IPS-NIHi7 (cell line): ENCODE data around the gene TNFAIP1.

ENCODE experiments used
- DNase-seq: peaks from one replicate; pipeline ENCODE4 v3.0.0; 2012; ENCODE audit warnings: mixed read lengths; ENCODE audit errors: extremely low spot score

The TNFAIP1 gene

DNA sequence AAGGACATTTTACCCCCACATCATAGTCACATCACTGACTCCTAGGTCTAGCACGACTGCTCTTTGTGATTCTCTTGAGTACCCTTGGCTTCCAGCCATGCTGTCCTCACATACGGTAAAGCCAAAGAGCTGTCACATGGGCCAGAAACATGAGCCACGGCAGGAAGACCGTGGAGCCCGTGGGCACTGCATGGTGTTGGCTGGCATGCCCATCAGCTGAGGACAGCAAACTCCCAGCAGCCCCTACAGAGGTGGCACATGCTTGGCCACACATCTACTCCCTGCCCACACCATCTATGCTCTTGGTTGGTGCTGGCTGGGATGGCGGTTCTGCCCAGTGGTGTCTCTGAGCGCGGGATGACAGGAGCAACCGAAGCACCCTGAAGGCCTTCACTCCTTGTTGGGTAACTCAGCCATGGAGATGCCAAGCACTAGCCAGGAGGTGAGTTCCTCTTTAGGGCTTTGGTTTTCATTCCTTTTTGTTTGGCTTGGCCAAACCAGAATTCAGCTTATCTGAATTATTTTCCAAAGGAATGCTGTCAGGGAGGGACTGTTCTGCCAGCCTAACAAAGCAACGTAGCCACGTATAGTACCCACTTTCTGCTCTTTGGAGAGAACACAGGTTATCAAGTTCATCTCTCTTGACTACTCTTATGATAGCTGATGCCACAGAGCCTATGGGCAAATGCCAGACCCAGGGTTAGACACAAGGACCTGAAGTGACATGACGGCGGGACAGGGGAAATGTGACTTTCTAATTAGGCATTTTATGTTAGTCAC lies 10.0 kb downstream of the TNFAIP1 start:
- DNase-seq, result no peak

DNA sequence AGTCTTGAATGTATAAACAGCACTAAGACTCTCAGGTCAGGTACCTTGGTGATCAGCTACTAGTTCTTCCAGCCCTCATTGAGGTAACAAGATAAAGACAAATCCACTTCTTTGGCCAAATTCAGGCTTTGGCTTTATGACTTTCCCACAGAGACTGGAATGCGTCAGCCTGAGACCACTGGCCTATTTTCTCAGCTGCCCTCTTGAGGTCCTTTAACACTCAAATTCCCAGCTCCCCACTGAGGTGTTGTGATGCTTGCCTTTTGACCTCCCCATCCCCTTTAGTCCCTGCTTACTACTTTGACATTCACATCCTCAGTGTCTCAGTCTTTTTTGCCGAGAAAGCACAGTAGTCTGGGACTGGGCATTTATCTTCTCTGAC lies 10.6 kb downstream of the TNFAIP1 start:
- DNase-seq, result no peak

DNA sequence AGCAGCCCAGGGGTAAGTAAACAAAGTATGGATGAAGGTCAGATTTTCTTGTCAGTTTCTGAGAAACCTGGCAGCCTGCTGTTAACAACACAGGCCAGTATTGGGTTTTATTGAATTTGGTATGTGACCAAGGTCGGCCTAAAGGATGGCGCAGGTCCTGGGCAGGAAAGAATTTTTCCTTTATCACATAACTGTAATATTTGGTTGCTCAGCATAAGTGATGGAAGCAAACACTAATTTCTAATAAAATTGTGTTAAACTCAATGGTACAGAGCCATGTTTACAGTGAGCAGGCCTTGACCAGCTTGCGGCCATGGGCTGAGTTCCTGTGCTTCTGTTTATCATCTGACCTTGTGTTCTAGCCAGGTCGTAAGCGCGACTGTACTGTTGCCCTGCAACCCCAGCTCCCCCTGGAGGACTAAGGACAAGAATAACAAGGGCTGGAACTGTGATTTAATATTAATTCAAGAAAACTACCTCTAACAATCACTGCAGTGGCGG lies 11.2 kb downstream of the TNFAIP1 start:
- DNase-seq, result peak; percentile 23

DNA sequence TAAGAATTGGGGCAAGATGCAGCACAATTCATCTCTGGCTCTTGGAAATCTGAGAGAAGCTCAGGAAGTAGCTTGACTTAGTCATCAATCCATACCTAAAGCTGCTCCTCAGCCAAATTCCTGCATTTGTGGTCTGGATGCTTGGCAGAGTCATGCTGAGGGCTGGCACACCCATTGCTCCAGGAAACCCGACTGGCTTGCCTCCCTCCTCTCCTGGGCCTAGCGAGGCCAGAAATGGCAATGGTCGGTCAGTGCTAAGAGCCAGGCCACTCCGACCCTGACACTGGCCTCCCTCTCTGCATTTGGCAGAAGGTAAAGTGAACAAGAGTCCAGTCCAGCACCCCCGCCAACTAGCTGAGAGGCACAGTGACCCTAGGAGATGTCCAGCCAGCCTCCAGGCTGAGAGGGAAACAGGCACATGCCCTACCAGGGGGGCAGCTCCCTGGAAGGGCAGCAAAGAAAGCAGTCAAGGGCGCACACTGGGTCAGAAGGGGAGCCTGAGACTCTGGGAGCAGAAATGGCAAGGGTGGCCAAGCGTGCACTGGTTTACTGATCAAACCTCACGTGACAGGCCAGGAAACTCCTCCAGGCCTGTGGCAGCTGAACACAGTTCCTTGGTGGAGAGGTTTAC lies 11.8 kb downstream of the TNFAIP1 start:
- DNase-seq, result no peak

DNA sequence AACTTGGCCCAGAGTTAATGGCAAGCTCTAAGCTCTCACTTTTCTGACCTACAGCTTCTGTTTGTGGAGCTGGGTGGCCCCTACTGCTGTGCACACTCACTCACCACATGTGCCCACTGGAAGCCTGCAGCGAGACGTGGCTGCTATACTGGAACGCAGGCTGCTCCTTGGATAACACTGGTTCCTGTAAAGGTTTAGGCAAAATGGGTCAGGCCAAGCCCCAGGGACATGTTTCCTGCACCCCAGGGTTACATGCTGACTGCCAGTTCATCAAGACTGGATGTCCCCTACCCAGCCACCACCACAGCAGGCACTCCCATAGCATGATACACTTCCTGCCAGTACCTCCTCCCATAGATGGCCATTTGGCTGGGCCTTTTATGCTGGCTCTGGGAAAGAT lies 13.4 kb downstream of the TNFAIP1 start:
- no peak for DNase-seq

DNA sequence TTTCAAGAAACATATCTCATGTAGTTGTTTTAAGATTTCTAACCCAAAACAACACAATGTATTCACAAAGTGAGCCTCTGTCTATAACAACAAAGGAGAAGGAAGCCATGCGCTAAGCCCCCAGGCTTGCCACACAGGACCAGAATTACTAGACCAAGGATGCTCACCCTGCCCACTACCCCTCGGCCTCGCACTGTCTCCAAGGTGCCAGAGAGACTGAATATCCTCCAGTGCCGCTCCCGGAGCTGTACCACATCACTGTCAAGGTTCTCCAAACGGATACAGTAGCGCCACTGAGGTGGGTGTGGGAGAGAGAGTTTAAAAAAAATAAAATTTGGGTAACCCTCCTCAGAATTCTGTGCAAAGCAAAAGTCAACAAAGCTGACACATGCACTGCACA lies 14.7 kb downstream of the TNFAIP1 start:
- DNase-seq, result no peak

DNA sequence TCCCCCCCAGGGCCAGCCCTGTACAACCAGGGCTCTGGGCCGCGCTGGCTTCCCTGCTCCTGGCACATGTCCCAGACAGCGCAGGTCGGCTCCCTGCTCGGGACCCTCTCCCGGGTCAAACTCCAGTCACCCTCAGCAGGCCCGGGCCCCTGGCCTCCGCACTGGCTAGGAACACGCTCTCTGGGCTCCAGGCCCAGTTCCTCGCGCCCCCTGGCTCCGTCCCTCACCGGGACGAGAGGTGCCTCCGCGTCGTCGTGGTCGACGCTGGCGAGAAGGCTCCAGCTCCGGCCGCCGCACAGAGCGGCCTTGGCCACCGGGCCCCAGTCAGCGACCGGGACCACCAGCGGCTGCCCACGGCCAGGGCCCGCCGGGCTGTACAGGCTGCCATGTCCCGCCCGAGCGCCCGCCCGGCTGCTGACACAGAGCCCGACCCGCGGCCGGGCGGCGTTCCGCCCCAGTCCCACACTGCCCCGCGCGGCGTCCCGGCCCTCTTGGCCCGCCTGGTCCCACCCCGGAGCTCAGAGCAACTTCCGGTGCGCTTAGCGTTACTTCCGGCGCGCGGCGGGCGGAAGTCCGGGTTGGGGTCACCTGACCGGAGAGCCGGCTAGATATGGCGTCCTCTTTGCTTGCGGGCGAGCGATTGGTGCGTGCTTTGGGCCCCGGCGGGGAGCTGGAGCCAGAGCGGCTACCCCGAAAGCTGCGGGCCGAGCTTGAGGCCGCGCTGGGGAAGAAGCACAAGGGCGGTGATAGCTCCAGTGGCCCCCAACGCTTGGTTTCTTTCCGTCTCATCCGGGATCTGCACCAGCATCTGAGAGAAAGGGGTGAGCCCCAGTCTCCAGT lies 21.7 kb downstream of the TNFAIP1 start, which contains the start of gene POLDIP2:
TSS of gene POLDIP2 (minus strand) at position 467 of the 840 bp plus-strand sequence. CDS start at position 388, 79 bp downstream.
- peak; percentile 96 for DNase-seq

DNA sequence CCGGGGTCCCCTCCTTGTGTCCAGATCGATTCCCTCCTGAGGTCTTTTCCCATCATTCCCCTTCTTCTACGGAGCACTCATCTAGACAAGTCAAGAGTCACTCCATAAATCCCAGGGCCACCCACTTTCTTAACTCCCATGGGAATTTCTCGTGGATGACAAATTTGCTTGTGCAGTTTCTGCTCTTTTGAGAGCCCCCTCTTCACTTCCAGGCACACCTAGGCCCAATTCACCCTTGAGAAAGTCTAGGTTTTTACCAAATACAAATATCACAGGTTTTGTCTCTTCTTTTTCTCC lies 22.3 kb downstream of the TNFAIP1 start:
- no peak for DNase-seq

DNA sequence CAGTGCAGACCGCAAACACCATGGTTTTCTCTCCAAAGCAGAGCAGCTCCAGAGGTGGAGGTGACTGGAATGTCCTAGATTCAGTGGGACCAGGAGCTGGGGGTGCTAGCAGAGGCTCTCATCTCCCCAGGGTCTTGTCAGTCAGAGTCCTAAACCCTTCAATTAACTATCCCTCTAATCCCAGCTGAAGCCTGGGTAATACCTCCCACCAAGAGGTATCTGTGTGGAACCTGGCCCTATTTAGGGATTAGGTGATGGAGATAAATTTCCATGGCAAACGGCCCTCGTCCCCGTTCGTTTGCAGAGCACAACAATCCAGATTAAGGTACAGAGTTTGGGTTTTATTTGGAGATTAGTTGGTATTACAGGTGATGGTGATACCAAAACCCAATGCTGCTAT lies 27.6 kb downstream of the TNFAIP1 start:
- no peak for DNase-seq

DNA sequence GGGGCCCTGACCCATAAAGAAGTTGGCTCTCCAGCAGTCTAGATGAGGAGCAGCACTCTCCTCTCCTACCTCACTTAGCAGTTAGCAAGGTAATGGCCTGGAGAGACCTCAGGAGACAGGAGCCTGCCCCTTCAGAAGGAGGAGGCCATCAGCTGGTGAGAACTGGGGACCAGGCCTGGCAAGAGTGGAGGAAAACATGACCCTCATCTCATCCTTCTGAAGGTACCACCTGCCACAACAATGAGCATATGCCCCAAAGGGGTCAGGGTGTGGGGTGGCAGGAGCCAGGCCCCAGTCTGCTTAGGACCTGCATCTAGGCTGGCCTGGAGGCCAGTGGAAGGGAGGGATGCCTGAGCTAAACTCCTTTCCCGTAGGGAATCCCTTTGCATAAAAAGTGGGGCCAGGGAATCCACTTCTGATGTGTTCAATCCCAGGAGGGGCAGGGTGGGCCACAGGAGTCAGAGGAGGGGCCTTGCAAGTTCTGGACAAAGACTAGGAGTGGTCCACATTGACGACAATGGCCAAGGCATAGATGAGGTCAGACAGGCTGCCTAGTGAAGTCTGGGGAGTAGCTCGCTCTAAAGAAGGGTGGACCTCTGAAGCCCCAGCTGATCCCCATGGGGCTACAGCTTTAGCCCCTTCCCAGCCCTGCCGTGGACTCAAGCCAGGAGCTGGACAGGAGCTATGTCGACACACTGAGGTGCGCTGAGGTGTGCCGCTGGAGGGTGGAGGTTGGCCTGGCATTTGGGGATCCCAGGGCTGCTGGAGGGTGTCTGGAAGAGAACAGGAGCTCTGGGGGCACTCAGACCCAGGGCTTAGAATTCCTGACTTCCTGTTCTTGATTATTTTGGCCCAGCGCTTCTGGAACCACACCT lies 28.5 kb downstream of the TNFAIP1 start:
- no peak for DNase-seq

DNA sequence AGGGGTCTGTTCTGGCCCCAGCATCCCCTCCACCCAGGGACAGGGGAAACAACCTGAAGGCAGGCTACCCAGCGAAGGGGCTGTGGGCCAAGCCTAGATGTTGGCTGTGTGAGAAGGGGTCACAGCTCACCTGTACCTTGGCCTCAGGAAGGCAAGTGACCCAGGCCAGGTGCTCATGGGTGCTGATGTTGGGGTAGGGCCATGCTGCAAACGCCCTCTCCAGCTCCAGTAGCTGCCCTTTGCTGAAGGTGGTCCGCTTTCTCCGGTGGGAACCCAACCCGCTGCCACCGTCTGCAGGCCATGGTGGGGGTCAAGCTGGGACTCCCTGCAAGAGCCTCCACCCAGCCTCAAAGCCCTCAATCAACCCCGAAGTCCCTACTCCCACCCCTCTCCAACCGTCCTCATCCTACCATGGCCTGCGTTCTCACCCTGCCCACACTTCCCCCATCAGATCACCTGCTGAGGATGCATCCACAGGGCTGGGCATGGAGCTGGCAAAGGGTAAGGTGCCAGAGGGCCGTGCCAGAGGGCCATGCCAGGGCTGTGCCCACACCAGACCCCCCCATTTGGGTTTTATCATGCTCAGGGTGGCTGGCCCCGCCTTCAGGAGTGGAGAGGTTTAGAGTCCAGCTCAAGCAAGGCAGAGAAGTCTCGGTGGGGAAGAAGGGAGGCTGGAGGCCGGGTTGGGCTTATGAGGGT lies 29.3 kb downstream of the TNFAIP1 start, which contains the start of gene SEBOX:
TSS of gene SEBOX (minus strand) at position 535 of the 699 bp plus-strand sequence. CDS start at position 487, 48 bp downstream.
- DNase-seq, result no peak

DNA sequence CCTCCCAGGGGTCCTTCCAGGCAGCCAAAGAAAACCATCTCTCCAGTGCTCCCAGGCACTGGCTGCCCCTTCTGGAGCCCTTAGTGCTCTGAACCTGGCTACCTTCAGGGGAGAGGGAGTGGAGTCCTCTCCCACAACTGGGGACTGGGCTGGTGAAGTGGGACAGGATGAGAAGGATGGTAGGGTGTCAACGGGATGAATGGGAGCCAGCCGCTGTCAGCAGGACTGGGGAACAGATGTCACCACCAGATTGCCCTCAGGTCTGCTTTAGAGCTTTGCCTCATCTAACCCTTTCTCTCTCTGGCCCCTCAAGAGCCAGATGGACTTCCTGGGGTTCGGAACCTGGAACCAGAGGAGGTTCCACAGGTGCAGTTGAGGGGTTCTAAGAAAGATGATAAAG lies 29.9 kb downstream of the TNFAIP1 start:
- DNase-seq, result no peak

DNA sequence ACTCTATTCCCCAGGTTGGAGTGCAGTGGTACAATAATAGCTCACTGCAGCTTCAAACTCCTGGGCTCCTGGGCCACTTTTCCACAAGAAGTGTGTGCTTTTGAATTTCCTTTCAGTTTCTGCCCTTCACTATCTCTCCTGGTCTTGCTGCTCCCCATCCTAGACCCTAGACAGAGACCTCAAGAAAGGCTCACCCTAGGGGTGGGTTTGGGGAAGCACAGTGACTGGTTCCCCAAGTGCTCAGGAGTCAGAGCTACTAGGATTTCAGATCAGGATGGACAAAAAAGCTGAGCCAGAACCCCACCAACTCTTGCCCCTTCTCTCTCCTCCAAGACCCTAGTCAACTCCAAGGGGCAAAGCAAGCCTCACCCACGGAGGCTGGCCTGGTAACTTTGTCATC lies 31.0 kb downstream of the TNFAIP1 start:
- no peak for DNase-seq

DNA sequence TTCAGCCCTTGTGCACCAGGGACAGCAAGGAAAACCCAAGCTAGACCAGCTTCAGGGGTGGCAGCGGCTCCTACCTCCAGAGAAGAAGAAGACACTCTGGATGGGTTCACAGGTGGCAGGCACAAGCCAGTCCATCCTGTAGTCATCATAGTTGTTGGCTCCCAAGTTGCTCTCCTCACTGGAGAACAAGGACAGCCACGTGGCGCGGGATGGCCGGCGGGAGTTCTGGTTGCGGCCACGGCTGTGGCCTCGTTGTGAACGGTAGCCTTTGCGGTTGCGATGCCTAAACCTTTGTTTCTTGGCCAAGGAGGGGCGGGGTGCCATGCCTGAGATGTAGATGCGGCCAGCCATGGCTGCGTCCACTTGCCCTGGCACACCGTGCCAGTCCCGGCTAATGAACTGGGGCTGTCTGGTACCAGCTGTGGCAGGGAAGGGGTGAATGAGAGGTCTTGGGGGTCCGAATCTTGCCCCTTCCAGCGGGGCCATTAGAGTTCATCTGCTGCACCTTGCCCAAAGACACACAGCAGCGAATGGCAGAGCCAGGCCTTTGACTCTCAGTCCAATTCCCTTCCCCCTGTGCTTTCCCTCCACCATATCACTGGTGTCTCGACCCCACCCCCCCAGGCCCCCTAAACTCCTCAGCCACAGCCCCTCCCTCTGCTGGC lies 32.2 kb downstream of the TNFAIP1 start:
- no peak for DNase-seq

DNA sequence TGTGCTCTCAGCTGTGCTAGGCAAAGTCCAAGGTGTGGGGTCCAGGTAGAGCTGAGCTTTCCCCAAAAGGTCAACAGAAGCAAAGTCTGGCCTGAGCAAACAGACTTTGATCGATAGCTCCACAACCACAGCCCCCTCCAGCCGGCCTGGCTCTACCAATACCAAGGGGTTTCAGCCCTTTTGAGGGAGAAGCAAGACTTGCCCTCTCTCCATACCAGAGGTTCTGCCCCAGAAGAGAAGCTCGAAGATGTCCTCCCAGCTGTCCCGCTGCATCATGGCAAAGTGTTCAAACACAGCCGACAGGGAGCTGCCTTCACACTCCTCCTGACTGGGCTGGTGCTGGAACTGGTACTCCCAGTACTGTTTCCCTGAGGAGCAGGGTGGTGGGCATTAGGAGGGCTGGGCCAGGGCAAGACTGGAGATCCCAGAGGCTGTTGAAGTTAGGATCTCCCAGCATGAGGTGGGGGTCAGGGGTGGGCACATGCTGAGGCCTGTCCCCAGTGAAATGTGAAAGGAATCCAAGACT lies 32.8 kb downstream of the TNFAIP1 start:
- DNase-seq, result no peak

DNA sequence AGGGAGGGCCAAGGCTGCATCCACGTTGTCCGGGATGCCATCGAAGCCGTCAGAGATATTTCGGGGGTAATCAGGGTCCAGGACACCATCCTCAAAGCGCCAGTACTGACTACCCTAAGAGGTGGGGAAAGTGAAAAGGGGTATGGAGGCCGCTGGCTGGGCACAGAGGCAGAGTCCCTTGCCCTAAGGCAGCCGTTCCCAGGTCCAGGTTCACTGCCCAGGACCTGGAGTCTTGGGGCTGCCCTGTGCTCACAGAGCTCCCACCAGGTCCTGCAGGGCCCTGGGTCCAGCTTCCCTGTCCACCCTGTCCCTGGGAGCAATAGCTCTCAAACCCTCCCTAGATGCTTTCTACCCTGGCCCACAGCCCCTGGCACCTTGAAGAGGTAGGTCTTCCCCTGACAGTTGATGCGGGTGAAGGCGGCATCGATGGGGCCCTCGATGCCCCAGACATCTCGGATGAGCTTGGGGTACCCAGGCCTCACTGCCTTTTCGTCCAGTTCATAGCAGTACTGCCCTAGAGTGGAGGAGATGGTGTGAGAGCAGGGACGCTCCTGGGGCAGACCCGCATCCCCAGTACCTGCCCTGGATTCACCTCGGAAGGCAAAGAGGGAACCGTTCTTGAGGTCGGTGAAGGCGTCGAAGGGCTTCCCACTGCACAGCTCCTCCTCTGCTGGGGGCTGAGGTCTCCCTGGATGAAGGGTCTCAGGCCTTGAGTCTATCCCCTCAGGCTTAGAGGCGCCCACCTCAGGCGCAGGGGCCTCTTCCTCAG lies 33.5 kb downstream of the TNFAIP1 start:
- DNase-seq, result no peak

DNA sequence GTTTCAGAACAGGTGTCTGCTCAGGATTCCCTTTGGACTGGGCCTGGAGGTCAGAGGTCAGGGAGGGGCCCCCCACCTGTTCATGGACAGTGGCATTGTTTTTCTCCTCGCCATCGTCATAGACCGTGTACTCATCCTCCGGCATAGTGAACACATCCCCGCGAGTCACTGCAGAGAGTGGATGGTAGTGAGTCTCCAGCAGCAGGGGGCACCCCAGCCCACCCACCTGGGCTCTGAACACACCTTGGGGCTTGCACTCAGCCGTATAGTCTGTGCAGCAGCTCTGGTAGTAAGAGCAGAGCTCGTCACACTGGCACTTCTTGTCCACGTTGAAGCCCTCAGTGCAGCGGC lies 34.1 kb downstream of the TNFAIP1 start:
- DNase-seq, result no peak

DNA sequence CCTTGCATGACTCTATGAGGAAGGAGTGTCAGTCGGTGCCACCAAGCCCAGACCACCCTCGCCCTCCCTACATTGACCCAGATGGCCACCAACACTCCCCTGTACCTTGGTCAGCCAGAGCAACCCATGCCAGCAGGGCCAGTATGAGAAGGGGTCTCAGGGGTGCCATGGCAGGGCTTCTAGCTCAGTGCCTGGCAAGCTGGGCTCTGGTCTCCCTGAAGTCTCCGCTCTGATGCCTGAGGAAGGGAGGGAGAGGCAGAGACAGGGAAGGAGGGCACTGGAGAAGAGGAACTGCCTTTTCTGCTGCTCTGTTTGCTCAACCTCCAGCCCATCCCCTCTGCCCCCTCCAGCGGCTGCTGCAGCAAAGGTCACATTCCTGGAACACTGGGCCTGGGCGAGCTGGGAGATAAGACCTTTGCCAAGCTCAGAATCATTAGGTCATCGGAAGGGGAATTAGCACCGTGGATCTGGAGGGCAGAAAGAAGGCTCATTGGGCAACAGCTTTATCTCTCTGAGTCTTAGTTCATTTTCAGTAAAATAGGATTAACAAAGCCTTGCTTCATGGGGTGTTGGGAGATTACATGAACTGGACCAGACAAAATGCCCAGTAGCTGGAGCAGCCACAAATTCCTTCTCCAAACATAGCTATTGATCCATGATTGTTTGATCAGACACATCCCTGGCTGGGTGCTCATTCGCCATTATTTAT lies 34.6 kb downstream of the TNFAIP1 start, which contains the start of gene VTN:
TSS of gene VTN (minus strand) at position 273 of the 709 bp plus-strand sequence. CDS start at position 169, 104 bp downstream.
- DNase-seq, result peak; percentile 68

DNA sequence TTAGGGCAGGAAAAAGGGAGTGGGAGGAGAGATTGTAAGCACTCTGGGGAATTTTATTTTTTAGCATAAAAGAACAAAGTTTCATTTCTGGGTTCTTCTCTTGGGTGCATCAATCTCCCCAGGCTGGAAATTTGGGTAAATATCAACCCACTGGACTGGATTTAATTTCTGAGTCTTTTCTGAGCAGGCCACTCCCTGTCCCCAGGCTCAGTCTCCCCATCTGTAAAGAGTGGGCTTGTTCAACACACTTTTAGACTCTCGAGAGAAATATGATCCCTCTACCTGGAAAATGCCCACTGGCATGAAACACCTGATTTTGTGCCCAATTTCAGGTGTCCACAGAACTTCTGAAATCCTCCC lies 35.2 kb downstream of the TNFAIP1 start:
- DNase-seq, result no peak
